Fibroblast of lung (primary cell): ENCODE measurements around the gene FOXC1. TPM values are rescaled to one million over a fixed set of nuclear protein-coding genes. Genes with fewer than 3 reads are reported as not detected.

Experiments used
- DNase-seq, 2 donors: peaks; one replicate each; pipeline versions ENCODE4 v3.0.0 to v3.0.0-alpha.2; 2010; ENCODE audit warnings: low read depth in 2 of 2
- H2AFZ ChIP-seq: 2 replicates; pipeline ENCODE4 v1.5.1; 2012; ENCODE audit warnings: low read length, control low read depth, inconsistent platforms
- H3K27ac ChIP-seq: 2 replicates; pipeline ENCODE4 v1.5.1; 2011; ENCODE audit warnings: low read length, control low read depth; ENCODE audit not compliant: insufficient read depth
- H3K27me3 ChIP-seq: 2 replicates; pipeline ENCODE4 v1.5.1; 2011; ENCODE audit warnings: mild to moderate bottlenecking, low read length; ENCODE audit not compliant: control insufficient read depth, insufficient read depth
- H3K36me3 ChIP-seq: 2 replicates; pipeline ENCODE4 v1.5.1; 2011; ENCODE audit warnings: low read length; ENCODE audit not compliant: control insufficient read depth, insufficient read depth
- H3K4me1 ChIP-seq: 2 replicates; pipeline ENCODE4 v1.5.1; 2011; ENCODE audit warnings: low read length; ENCODE audit not compliant: control insufficient read depth, insufficient read depth; ENCODE audit errors: extremely low read depth
- H3K4me2 ChIP-seq: 2 replicates; pipeline ENCODE4 v1.5.1; 2011; ENCODE audit warnings: low read length, control low read depth; ENCODE audit not compliant: insufficient read depth; ENCODE audit errors: extremely low read depth
- H3K4me3 ChIP-seq, 4 experiments: fragments of 200-600 bp in 1 of 4; sonication (generic) in 1 of 4; replicated peaks in 1 of 4; 2 replicates each; pipeline ENCODE4 v1.5.1; 2011 to 2016; ENCODE audit warnings: low read length in 4 of 4, low read depth in 3 of 4, mild to moderate bottlenecking in 3 of 4, control low read depth in 2 of 4, inconsistent platforms in 1 of 4, mixed read lengths in 1 of 4; ENCODE audit not compliant: insufficient read depth in 1 of 4; ENCODE audit errors: control extremely low read depth in 1 of 4
- H3K79me2 ChIP-seq: 2 replicates; pipeline ENCODE4 v1.5.1; 2012; ENCODE audit warnings: mild to moderate bottlenecking, low read length, inconsistent platforms; ENCODE audit not compliant: control insufficient read depth, insufficient read depth
- H3K9ac ChIP-seq: 2 replicates; pipeline ENCODE4 v1.5.1; 2011; ENCODE audit warnings: mild to moderate bottlenecking, low read length, control low read depth; ENCODE audit not compliant: insufficient read depth
- H3K9me3 ChIP-seq: 2 replicates; pipeline ENCODE4 v1.5.1; 2012; ENCODE audit warnings: low read depth, low read length; ENCODE audit not compliant: control insufficient read depth, insufficient read depth
- H4K20me1 ChIP-seq: 2 replicates; pipeline ENCODE4 v1.5.1; 2011; ENCODE audit warnings: low read length; ENCODE audit not compliant: control insufficient read depth, insufficient read depth; ENCODE audit errors: extremely low read depth
- CTCF ChIP-seq, 2 donors: IDR thresholded peaks in 1 of 2; conservative IDR thresholded peaks in 1 of 2; 1 replicate in 1 of 2; 2 replicates in 1 of 2; pipeline ENCODE4 v1.5.1; 2011 to 2012; ENCODE audit warnings: low read length in 2 of 2, control low read depth in 1 of 2, inconsistent platforms in 1 of 2, low read depth in 1 of 2, mild to moderate bottlenecking in 1 of 2
- EZH2 ChIP-seq: IDR thresholded peaks from 2 replicates; pipeline ENCODE4 v1.5.1; 2012; ENCODE audit warnings: low read length, control low read depth, mild to moderate bottlenecking; ENCODE audit errors: missing control alignments
- polyA plus RNA-seq, 2 donors: library from polyadenylated mRNA; depleted of rRNA in 1 of 2; stranded (reverse) in 1 of 2; unstranded in 1 of 2; fragments of >200 nt; gene quantifications; 2 replicates each; pipeline ENCODE4 v1.2.1, GENCODE V29; 2011 to 2012; ENCODE audit warnings: missing spikeins in 1 of 2
- total RNA-seq: library from RNA; depleted of rRNA; stranded (reverse); fragments of >200 nt; gene quantifications from 2 replicates; pipeline ENCODE4 v1.2.1, GENCODE V29; 2014

The FOXC1 gene
- total and polyA plus RNA-seq, 2 donors (not counting 1 experiment from before 2014, with no cell fraction given), result 0.66 to 2.3 TPM

- no peaks in the 10 kb centered on the region for H3K27me3 ChIP-seq
- no peaks in the 10 kb centered on the region for H3K79me2 ChIP-seq
- no peaks in the 10 kb centered on the region for H3K9me3 ChIP-seq
- no peak for DNase-seq
- H2AFZ ChIP-seq, result no peak overlapping the region
- H3K4me3 ChIP-seq, result no peak overlapping the region
- no peak overlapping the region for H3K9ac ChIP-seq
- H3K27ac ChIP-seq, result no peak overlapping the region
- H4K20me1 ChIP-seq, result no peaks in the 10 kb centered on the region
- no peaks in the 10 kb centered on the region for H3K4me1 ChIP-seq
- no peak for TF ChIP-seq CTCF (conservative IDR thresholded peaks at IDR 0.05 in 1 of 2, IDR thresholded peaks at IDR 0.05 in 1 of 2; ENCODE audit: low read depth in 1 of 2, low read length in 2 of 2)
- TF ChIP-seq EZH2, result no peak
- H3K4me2 ChIP-seq, result no peak overlapping the region
- no peaks in the 10 kb centered on the region for H3K36me3 ChIP-seq
Measured at GRCh38 chr6:1643111-1643510, 33.4 kb downstream of the FOXC1 start.

- no peak overlapping the region for H3K4me3 ChIP-seq
- no peak for DNase-seq
- H3K4me2 ChIP-seq, result no peak overlapping the region
- no peak overlapping the region for H3K27ac ChIP-seq
- H3K9me3 ChIP-seq, result no peaks in the 10 kb centered on the region
- H3K4me1 ChIP-seq, result no peaks in the 10 kb centered on the region
- H3K79me2 ChIP-seq, result no peaks in the 10 kb centered on the region
- TF ChIP-seq EZH2 (no peak), CTCF (conservative IDR thresholded peaks at IDR 0.05 in 1 of 2, IDR thresholded peaks at IDR 0.05 in 1 of 2; ENCODE audit: low read depth in 1 of 2, low read length in 2 of 2) (no peak)
- H3K9ac ChIP-seq, result no peak overlapping the region
- H2AFZ ChIP-seq, result no peak overlapping the region
- H3K27me3 ChIP-seq, result no peaks in the 10 kb centered on the region
- no peaks in the 10 kb centered on the region for H3K36me3 ChIP-seq
- H4K20me1 ChIP-seq, result no peaks in the 10 kb centered on the region
Measured at GRCh38 chr6:1643830-1644445, 34.2 kb downstream of the FOXC1 start.

GRCh38 chr6:1644516-1645060, 34.9 kb downstream of the FOXC1 start:
- TF ChIP-seq EZH2 (no peak), CTCF (conservative IDR thresholded peaks at IDR 0.05 in 1 of 2, IDR thresholded peaks at IDR 0.05 in 1 of 2; ENCODE audit: low read depth in 1 of 2, low read length in 2 of 2) (no peak)
- H3K9ac ChIP-seq, result no peak overlapping the region
- H3K4me2 ChIP-seq, result no peak overlapping the region
- DNase-seq, result no peak
- no peaks in the 10 kb centered on the region for H3K79me2 ChIP-seq
- no peaks in the 10 kb centered on the region for H3K4me1 ChIP-seq
- no peak overlapping the region for H3K4me3 ChIP-seq
- no peaks in the 10 kb centered on the region for H4K20me1 ChIP-seq
- H3K36me3 ChIP-seq, result no peaks in the 10 kb centered on the region
- no peaks in the 10 kb centered on the region for H3K9me3 ChIP-seq
- H2AFZ ChIP-seq, result no peak overlapping the region
- no peaks in the 10 kb centered on the region for H3K27me3 ChIP-seq
- no peak overlapping the region for H3K27ac ChIP-seq
